ENCODE measurements around the gene HEXIM1. TPM values are rescaled to one million over a fixed set of nuclear protein-coding genes. Genes with fewer than 3 reads are reported as not detected.

Gene HEXIM1
- polyA plus RNA-seq, 3 donors: 44.6 to 46.6 (median 44.8) TPM

DNA sequence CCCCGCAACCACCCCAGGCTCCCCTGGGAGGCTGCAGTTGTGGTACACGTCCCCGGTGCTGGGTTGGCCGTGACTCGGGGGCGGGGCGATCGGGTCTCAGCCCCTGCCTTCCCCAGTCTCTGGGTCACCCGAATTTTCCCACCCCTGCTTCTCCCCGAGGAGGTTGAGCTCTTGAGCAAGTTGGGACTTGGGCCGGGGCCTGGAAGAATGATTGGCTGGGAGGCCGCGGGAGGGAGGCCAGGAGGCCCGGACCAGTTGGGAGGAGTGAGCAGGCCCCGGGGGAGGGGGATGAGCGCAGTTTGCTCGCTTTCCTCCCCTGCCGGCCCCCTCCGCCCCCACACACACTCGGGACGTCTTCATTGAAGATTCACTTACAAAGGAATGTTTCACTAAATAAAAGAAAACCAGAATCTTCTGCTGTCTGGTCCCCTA, 4.5 kb upstream of the HEXIM1 start:
- DNase-seq: peak; percentile 79

DNA sequence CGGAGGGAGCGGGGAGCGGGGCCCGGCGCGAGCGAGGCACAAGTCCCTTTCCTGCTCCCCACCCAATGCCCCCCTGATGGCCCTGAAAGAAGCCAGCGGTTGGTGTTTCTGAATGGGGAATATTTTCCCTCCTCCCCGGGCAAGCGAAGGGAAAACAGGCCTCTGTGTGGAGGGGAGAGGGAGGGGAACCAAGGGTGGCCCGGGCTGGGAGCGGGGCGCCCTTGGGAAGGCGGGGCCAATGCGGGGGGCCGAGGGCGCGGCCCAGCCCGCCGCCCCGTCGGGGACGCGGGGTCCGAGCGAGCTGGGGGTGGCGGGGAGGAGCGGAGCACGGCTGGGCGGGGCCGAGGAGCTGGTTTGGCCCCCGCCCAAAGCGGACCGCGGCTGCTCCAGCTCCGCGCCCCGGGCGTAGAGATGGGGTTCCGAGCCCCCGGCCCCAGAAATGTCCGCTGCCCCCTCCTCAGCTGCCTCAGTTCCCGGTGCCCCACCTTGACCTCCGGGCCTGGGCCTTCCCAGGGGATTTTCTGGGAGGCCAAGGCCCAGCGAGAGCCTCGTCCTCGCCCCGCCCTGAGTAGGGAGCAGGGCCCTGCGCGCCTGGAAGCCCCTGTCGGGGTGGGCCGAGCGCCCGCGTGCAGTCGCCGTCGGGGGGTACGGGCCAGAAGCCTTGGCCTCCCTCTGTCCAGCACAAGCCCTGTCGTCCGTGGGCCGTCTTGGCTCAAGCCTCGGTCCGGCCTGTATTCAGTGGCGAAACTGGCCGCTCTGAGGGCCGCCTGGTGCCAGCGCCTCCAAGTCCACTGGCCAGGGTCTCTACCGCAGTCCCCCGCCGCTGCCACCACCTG, 3.9 kb upstream of the HEXIM1 start:
- peak; percentile 55 for DNase-seq

DNA sequence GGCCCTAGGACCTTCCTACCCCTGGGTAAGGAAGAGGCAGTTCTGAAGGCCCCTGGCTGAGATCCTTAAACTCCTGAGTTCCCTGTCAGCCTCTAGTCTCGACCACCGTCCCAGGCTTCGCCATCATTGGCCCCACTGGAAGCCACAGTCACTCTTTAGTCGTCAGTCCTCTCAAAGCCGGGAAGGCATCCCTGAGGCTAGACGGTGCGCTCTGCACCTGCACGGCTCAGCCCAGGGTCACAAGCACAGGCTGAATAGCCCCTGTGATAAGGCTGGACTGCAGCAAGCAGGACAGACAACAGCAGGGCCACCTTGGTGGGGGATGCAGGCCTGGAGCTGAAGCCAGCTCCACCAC, 3.3 kb upstream of the HEXIM1 start:
- no peak for DNase-seq

DNA sequence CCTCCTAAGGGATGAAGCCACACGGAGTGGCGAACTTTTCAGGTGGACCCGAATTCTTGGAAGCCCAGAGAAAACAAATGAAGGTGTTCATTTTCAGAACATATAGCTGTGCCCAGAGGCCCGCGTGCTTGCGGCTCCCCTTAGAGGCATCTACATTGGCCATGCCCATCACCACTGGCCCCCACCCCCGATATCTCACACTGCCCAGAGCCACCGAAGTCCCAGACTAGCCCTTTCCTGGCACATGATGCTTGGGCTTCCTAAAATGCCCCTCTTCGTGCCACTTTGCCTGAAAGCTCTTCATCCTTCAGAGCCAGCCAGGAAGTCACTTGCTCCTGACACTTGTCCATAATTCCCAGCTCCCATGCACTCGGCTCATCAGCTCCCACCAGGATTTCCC, 2.1 kb upstream of the HEXIM1 start:
- no peak for DNase-seq

DNA sequence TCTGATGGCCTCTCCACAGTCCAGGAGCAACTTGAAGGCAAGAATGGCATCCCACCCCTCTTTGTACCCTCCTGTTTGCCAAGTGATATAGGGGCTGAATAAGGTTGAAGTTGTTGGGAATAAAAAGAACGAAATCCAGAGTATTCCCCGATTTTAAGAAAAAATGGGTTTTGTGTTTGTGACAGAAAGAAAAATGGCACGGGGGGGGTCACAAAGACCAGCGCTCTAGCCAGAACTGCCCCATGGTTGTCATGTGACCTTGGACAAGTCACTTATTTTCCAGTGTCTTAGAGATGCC, 1.7 kb upstream of the HEXIM1 start:
- DNase-seq: no peak

DNA sequence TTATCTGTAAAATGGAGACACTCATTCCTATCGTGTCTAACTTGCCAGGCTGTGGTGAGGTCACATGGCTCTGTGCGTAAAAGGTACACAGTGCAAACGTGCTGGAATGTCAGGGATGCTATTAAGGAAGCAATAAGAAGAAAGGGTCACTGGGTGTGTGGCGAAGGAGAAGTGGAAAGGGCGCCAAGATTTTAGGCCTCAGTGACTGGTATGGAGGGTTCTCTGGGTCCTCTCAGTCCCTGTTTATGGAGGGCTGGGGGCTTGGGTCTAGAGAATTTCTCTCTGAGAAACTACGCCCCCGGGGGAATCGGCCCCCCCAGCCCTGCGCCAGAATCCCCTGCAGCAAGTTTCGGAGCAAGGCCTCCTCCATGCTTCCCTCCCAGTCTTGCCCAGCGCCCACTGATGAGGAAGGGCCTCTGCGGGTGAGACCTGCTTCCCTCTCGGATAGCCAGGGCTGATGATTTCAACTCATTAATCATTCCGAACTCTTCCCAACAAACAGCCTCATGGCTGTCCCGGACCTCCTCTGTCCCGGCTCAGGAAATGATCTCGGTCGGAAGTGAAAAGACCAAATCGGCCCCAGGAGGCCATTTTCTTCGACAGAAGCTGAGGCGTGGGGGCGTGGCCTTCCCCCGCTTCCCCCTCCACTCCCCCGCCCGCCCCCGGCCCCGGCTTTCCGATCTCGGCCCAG, 1.2 kb upstream of the HEXIM1 start:
- DNase-seq: peak; percentile 86

DNA sequence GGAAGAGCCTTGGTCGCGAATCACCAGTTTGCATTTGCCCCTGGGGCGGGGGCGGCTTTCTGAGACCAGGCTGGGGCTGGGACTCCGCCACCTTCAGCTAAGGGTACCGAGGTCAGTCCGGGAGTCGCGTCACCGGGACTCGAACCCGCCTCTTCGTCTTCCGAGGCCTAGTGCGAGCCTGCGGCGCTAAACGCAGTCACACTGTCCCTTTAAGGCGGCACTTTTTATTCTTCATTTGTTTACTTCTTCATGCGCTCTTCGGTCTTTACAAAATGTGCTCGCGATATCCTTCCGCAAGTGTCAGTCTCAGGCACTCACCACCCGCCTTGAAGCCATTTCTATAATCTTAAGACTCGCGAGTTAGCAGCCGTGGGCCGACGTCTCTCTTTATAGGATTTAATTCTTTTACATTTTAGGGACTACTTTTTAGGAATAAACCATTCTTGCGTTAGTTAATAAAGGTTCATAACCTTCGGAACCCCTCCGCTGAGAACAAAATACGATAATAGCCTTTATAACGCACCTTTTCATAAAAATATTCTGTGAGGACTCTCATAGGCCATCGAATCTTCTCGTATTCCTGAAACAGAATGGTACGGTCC, 593 bp upstream of the HEXIM1 start:
- peak; percentile 94 for DNase-seq

DNA sequence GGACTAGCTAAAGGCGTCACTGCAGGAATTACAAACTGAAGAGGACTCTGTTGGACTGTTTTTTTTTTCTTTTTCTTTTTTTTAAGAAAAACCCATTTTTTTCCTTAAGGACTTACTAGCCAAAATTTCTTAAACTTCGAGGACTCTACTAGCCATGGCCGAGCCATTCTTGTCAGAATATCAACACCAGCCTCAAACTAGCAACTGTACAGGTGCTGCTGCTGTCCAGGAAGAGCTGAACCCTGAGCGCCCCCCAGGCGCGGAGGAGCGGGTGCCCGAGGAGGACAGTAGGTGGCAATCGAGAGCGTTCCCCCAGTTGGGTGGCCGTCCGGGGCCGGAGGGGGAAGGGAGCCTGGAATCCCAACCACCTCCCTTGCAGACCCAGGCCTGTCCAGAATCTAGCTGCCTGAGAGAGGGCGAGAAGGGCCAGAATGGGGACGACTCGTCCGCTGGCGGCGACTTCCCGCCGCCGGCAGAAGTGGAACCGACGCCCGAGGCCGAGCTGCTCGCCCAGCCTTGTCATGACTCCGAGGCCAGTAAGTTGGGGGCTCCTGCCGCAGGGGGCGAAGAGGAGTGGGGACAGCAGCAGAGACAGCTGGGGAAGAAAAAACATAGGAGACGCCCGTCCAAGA, 878 bp downstream of the HEXIM1 start:
- peak; percentile 92 for DNase-seq

DNA sequence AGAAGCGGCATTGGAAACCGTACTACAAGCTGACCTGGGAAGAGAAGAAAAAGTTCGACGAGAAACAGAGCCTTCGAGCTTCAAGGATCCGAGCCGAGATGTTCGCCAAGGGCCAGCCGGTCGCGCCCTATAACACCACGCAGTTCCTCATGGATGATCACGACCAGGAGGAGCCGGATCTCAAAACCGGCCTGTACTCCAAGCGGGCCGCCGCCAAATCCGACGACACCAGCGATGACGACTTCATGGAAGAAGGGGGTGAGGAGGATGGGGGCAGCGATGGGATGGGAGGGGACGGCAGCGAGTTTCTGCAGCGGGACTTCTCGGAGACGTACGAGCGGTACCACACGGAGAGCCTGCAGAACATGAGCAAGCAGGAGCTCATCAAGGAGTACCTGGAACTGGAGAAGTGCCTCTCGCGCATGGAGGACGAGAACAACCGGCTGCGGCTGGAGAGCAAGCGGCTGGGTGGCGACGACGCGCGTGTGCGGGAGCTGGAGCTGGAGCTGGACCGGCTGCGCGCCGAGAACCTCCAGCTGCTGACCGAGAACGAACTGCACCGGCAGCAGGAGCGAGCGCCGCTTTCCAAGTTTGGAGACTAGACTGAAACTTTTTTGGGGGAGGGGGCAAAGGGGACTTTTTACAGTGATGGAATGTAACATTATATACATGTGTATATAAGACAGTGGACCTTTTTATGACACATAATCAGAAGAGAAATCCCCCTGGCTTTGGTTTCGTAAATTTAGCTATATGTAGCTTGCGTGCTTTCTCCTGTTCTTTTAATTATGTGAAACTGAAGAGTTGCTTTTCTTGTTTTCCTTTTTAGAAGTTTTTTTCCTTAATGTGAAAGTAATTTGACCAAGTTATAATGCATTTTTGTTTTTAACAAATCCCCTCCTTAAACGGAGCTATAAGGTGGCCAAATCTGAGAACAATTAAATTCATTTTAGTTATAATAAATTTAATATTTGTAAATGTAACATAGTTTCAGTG, 1.7 kb downstream of the HEXIM1 start:
- no peak for DNase-seq

DNA sequence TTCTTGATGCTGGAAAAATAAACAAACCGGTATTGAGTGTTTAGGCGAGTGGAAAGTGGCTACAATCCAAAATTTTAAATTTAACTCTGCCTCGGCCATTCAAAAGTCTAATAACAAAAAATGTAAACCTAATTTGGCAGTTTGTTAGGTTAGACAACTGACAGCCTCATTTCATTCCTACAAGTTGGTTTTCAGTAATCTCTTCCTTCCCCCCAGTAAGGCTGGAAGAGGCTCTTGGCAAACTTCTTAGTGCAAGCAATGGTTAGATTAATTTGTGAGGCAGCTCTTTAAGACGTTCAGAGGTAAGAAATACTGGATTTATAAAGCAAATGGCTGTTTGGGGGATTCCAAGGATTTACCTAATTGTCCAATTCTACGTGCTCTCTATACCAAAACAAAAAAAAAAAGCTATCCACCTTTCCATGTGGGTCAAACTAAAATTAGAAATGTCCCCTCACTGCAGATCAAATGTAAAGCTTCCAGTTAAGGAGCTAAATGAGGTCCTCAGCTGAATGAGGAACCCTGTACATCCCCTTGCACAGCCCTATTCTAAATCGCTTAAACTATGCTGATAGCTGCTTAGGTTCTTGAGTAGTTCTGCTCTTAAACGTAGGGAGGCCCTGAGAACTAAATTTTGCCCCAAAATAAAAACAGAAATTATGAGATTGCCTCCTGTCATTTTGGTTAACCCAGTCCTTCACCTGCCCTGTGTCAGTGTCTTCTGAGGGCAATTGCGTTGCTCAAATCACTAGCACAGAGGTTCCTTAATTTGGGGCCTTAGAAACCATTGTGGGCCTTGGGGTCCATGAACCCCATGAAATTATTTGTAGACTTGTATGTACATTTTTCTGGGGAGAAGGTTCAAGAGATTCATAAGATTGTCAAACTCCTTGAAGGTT, 2.9 kb downstream of the HEXIM1 start:
- DNase-seq: no peak

DNA sequence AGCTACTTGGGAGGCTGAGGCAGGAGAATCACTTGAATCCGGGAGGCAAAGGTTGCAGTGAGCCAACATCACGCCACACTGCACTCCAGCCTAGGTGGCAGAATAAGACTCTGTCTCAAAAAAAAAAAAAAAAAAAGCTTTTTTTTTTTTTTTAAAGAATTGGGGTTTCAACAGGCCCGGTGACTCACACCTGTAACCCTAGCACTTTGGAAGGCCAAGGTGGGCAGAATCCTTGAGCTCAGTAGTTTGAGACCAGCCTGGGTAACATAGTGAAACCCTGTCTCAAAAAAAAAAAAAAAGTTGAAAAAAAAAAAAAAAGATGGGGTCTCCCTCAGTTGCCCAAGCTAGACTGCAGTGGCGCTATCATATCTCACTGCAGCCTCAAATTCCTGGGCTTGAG, 6.8 kb downstream of the HEXIM1 start:
- DNase-seq: no peak

DNA sequence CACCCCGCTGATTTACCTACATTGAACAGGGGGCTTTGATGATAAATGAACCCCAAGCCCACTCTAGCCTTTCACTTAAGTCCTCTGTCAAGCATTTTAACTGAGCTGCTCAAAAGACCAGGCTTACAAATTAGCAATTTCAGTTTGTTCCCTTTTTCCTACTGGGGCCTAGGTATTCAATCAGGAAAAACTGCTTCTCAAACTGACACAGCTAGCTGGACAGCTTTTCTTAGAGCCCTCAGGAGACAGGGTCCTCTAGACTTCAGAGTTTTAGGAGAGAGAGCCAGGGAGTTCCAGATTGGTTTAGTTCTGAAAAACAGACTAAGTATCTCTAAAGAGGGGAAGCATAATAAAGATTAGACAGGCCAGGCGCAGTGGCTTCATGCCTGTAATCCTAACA, 7.2 kb downstream of the HEXIM1 start:
- no peak for DNase-seq

DNA sequence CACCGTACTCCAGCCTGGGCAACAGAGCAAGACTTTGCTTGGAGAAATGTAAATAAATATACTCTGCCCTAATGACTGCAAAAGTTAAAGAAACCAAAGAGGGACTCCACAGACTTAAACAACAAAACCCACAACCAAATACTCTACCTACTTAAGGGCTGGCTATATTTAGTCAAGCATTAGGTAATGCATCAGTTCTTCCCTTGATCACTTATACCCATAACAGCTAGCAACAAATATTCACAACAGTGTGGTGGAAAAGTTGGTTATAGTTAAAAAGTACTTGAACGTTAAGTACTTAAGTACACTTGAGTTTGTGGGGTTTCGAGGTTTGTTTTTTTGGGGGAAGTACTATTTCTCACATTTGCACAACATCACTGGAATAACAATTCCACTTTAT, 8.0 kb downstream of the HEXIM1 start:
- DNase-seq: no peak

DNA sequence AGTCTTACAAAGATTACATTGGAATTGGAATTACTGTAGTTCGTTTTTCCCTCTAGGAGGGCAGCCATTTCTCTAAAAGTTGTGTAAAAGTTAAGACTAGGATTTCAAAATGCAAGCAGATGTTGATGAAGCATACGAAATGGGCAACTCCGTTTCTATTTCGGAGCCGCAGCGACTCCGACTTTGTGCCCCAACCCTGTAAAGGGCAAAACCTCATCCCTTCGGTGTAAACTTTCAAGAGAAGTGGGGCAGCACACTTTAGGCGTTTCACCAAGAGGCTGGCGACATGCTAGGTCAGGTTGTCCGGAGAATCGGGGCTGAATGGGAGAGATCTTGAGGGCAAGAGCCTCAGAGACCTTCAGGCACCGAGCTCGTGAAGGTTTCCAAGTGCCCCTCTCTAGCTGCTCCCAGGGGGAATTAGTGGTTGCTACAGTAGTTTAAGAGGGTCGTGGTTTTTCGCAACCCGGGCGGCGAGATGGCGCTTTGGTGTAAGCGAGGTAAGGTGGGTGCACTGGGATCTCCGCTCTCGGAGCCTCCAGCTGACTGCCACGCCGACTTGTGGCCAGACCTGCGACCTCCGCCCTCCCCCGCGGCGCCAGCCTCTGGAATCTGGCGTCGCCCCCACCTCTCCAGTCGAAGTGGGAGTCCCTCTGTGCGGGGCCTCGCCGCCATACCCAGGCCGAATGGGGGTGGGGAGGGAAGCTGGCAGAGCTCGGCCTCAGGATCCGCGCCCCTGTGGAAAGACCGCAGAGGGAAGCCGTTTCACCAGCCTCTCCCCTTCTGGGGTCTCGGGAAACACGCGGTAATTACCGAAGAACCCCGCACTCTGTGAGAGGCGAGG, 12.4 kb downstream of the HEXIM1 start:
- DNase-seq: no peak

DNA sequence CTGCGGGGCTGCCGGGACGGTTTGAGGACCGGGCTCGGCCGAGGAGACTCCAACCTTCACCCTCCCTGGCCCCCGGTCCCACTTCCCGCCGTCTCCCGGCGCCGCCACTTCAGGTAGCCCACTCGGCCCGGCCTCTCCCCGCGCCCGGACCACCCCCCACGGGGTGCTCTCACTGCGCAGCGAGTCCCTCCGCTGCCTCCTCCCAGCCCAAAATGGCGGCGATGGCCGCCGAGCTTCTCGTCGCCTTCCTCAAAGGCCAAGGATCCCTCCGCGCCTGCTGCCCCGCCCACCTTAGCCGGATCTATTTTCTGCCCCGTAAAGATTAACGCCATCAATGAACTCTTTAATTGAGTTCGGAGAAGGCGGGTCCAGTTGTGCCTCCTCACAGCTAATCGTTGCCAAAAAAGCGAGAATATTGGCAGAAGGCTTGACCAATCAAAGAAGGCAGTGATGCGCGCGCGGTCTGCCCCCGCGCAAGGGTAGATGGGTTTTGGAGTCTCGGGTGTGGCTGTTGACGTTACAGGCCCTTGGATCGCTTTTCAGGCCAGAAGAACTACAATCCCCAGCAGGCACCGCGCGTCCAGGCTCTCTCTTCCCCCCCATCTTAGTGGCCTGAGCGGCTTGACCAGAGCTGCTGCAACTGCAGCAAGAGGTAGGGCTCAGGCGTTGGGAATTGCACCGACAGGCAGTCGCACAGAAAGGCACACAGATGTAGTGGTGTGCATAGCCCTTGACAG, 13.2 kb downstream of the HEXIM1 start, which contains the start of gene HEXIM2:
TSS of gene HEXIM2 (plus strand) at position 588 of the 737 bp plus-strand sequence. CDS start 919 bp downstream, outside the sequence.
- peak; percentile 100 for DNase-seq

DNA sequence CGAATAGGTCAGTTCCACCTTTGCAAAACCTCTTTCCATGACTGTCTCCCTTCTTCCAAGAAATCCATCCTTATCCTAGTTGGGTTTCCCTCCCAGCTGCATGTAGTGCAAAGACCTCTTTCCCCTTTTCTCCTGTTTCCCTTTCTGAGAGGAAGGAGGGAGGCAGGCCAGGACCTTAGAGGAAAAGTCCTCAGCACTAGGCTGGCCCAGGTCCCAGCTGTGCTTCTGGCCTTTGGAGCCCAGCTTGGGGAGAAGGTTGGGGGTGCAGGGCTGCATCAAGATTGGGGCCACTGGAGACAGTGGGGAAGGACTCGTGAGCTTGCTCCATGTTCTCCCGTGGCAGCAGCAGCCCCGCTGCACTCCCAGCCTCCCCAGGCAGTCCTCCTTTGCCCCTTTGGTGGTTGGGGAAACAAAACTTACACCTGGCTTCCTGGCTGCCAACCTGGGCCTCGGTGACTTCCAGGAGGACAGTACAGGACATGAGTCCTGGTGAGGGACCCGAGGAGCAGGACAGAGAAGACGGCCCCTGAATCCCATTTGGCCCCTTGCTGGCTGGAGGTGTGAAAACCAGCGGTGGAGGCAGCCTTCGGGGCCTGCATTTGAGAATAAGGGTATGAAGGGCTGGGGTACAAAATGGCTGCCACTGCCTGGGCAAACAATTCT, 13.9 kb downstream of the HEXIM1 start:
- DNase-seq: no peak

DNA sequence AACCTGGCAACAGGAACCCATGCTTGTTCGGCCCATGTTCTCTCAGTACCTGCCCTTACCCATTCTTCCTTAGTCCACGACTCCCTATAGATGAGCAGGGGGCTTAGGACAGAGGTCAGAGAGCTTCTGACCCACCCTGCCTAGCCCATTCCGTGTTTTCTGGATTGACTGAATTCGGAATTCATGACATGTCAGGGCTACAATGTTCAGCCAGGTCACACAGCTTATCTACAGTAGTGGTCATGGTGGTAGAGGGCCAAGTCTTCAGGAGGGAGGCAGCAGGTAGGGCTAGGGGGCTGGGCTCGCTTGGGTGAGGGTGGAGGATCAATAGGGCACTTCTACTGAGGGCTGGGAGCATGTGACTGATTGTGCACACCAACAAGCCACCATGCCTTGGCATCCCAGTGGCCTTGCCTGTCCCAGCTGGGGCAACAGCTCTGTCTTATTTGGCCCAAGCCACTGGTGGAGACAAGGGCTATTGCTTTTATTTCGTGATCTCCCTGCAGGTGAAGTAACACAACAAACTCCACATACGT, 16.5 kb downstream of the HEXIM1 start:
- no peak for DNase-seq

Data from renal pelvis (tissue), 4 donors.